Measurements from ENCODE around the gene CDC27.

DNA sequence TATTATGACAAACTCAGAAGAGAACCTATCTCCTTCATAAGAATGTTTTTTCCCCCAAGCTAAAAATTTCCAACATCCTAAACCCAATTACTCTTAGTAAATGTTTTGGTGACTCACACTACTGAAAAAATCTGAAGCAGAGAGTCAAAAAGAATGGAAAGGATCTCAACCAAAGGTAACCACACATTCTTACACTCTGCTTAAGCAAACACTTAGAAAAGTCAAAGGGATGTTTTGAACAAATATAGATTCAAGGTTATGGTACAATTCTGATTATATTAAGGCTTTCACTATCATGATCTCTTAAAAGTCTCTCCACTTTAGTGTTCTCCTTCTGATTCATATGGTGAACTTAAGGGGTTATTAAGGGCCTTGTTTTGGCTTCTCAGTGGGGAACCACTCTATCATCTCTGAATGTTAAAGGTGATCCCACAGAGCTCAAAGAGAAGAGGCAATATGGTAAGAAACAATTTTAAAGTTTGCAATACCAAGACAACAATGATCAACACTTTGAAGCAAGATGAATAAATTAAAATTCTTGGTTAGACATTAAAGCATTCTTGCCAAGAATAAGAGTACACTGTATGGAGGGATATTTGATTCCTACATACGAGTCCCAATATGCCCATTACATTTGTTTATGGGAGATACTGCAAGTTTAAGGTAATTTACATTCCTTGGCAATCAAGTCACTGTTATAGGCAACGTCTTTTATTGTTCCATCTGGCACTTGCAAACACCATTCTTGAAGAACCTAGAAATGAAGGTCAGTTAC lies 69.2 kb downstream of the CDC27 start:
- TF ChIP-seq, protein P1, sequence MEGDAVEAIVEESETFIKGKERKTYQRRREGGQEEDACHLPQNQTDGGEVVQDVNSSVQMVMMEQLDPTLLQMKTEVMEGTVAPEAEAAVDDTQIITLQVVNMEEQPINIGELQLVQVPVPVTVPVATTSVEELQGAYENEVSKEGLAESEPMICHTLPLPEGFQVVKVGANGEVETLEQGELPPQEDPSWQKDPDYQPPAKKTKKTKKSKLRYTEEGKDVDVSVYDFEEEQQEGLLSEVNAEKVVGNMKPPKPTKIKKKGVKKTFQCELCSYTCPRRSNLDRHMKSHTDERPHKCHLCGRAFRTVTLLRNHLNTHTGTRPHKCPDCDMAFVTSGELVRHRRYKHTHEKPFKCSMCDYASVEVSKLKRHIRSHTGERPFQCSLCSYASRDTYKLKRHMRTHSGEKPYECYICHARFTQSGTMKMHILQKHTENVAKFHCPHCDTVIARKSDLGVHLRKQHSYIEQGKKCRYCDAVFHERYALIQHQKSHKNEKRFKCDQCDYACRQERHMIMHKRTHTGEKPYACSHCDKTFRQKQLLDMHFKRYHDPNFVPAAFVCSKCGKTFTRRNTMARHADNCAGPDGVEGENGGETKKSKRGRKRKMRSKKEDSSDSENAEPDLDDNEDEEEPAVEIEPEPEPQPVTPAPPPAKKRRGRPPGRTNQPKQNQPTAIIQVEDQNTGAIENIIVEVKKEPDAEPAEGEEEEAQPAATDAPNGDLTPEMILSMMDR (IDR thresholded peaks at IDR 0.05; ENCODE audit: low read depth, low read length, poor library complexity, severe bottlenecking), result no peak
- no peak for TF ChIP-seq EZH2phosphoT487 (IDR thresholded peaks at IDR 0.05; ENCODE audit: borderline replicate concordance, low read length)
